Upper lobe of left lung (tissue), 6 donors: ENCODE data around the gene GIMAP5. TPM values are rescaled to one million over a fixed set of nuclear protein-coding genes. Genes with fewer than 3 reads are reported as not detected.
A peak's percentile ranks its signal among the peaks of the same experiment; 100 is the strongest.

Experiments
- ATAC-seq, 2 donors: fragments of 200-7000 bp; cut with Tn5 transposase; one replicate each; pipeline ENCODE4 v1.9.1; 2022; ENCODE audit warnings: mild to moderate bottlenecking in 2 of 2, moderate library complexity in 2 of 2; ENCODE audit not compliant: low FRiP score in 2 of 2
- DNase-seq, 2 donors: peaks; one replicate each; pipeline ENCODE4 v3.0.0-alpha.2; 2019 to 2020
- H3K27ac ChIP-seq, 4 donors: fragments of 200-600 bp; sonication (generic); one replicate each; pipeline ENCODE4 v1.5.1; 2016 to 2019
- H3K27me3 ChIP-seq, 4 donors: fragments of 200-600 bp; sonication (generic); one replicate each; pipeline ENCODE4 v1.5.1; 2017 to 2019
- H3K36me3 ChIP-seq, 4 donors: fragments of 200-600 bp; sonication (generic); one replicate each; pipeline ENCODE4 v1.5.1; 2016 to 2019
- H3K4me1 ChIP-seq, 4 donors: fragments of 200-600 bp; sonication (generic); one replicate each; pipeline ENCODE4 v1.5.1; 2018 to 2019
- H3K4me3 ChIP-seq, 4 donors: fragments of 200-600 bp; sonication (generic); one replicate each; pipeline ENCODE4 v1.5.1; 2017 to 2019; ENCODE audit warnings: mild to moderate bottlenecking in 2 of 4, moderate library complexity in 1 of 4
- H3K9me3 ChIP-seq, 4 donors: fragments of 200-600 bp; sonication (generic); one replicate each; pipeline ENCODE4 v1.5.1; 2018 to 2019
- EP300 ChIP-seq, 4 donors: sonication (generic); formaldehyde crosslinking; IDR thresholded peaks; one replicate each; pipeline ENCODE4 v1.5.1; 2017; ENCODE audit warnings: antibody characterized with exemption in 4 of 4, control low read depth in 2 of 4
- POLR2A ChIP-seq, 4 donors: fragments of 450-650 bp; IDR thresholded peaks; one replicate each; pipeline ENCODE4 v1.5.1; 2016 to 2017; ENCODE audit warnings: antibody characterized with exemption in 4 of 4, mild to moderate bottlenecking in 2 of 4
- POLR2AphosphoS5 ChIP-seq, 2 donors: sonication (generic); formaldehyde crosslinking; IDR thresholded peaks; one replicate each; pipeline ENCODE4 v1.5.1; 2017; ENCODE audit warnings: antibody characterized with exemption in 2 of 2
- WGBS, 2 donors: methylation state at CpG; one replicate each; pipeline ENCODE4 v1.1.5; 2017 to 2018; 5-methylcytosine and 5-hydroxymethylcytosine counted together
- total RNA-seq, 6 donors: library from RNA; depleted of rRNA in 4 of 6; stranded (reverse); fragments of >200 nt in 4 of 6; gene quantifications; one replicate each; pipeline versions ENCODE4 v1.1.0 to v1.2.1, GENCODE V29; 2016 to 2021
- TF ChIP-seq, protein P1 (sequence below), 6 experiments: fragments of 450-650 bp in 4 of 6; fragments of 200-600 bp in 2 of 6; sonication (generic) in 2 of 6; IDR thresholded peaks; one replicate each; pipeline ENCODE4 v1.5.1; 2016 to 2019; ENCODE audit warnings: antibody characterized with exemption in 6 of 6
- donor health status: DM: no; HTN: no; CAD: no; lungs with moderate emphysema.
- donor health status: DM: no; HTN: yes; CAD: no; lungs with severe emphysema.

GIMAP5 gene
- total RNA-seq, 6 donors from 2014 or later = 28.0 to 103 (median 41.3) TPM

DNA sequence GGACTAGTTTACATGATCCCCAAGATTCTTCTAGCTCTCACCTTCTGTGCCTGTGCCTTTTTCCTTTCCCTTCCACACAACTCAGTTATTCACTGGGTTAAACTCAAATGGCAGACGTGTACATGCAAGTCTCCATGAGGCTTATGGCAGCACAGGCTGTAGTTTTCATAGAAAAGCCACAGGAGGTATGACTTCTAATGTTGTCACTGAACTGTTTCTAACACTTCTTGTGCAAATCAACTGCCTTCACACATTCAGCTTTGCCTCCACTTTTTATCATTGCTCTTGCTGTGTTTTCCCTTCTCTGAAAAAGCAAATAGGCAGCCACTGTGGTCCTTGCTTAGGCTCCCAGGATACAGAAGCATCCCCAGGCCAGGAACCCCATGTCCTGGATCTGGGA lies 5.3 kb upstream of the GIMAP5 start:
- no peak for DNase-seq
- no peak for ATAC-seq
- TF ChIP-seq EP300 (IDR thresholded peaks at IDR 0.05) = no peak
- no peak for TF ChIP-seq POLR2A (IDR thresholded peaks at IDR 0.05)
- TF ChIP-seq, protein P1, sequence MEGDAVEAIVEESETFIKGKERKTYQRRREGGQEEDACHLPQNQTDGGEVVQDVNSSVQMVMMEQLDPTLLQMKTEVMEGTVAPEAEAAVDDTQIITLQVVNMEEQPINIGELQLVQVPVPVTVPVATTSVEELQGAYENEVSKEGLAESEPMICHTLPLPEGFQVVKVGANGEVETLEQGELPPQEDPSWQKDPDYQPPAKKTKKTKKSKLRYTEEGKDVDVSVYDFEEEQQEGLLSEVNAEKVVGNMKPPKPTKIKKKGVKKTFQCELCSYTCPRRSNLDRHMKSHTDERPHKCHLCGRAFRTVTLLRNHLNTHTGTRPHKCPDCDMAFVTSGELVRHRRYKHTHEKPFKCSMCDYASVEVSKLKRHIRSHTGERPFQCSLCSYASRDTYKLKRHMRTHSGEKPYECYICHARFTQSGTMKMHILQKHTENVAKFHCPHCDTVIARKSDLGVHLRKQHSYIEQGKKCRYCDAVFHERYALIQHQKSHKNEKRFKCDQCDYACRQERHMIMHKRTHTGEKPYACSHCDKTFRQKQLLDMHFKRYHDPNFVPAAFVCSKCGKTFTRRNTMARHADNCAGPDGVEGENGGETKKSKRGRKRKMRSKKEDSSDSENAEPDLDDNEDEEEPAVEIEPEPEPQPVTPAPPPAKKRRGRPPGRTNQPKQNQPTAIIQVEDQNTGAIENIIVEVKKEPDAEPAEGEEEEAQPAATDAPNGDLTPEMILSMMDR (IDR thresholded peaks at IDR 0.05) = no peak
- no peak for TF ChIP-seq POLR2AphosphoS5 (IDR thresholded peaks at IDR 0.05)
- Histone ChIP-seq H3K27me3 (no peaks in the 10 kb centered on the region), H3K27ac (peak overlapping the region in 1 of 4 donors; percentile 27), H3K4me1 (peaks cover under 1 to 7% (median 4%) of the 10 kb centered on the region in 4 donors), H3K9me3 (peaks cover 0 to 12% (median 8%) of the 10 kb centered on the region in 4 donors), H3K4me3 (no peak overlapping the region), H3K36me3 (no peaks in the 10 kb centered on the region)
- WGBS, 2 donors = 54 to 55% methylated on average over 1 of the region's 1 CpG

DNA sequence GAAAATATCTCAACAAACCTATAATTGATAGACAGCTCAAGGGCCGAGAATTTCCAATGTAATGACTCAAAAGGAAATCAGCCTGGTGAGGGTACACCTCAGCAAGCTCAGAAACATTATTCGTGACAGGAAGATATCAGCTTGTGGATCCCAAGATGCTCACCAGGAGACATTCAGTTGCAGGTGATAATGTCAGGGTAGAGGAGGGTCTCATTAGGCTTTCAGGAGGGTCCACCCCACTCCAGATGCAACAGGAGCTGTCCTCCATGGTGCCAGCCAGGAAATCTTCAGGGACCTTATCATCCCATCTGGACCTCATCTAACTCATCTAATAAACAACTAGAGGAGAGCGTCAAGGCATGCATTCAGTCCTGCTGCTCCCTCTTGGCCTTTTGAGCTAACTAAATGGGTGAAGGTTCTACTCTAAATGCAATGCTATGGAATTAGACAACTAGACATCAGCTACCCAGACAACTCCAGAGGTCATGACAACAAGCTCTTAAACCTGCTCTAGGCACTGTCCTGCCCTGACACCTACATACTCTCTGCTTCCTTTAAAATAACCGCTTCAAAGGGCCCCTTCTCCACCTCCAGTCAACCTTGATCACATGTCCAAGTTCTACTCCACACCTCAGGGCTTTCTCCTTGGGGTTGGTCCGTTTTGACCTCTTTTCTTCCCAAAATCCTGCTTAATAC lies 4.3 kb upstream of the GIMAP5 start:
- 70 to 72% methylated on average over 5 of the region's 5 CpGs for WGBS, 2 donors
- H3K27ac ChIP-seq = peak overlapping the region in 1 of 4 donors; percentile 21
- no peak overlapping the region for H3K4me3 ChIP-seq
- H3K9me3 ChIP-seq = peaks cover 0 to 7% (median 5%) of the 10 kb centered on the region in 4 donors
- no peak for DNase-seq
- no peaks in the 10 kb centered on the region for H3K27me3 ChIP-seq
- no peaks in the 10 kb centered on the region for H3K36me3 ChIP-seq
- ATAC-seq = no peak
- TF ChIP-seq, protein P1 (IDR thresholded peaks at IDR 0.05) = no peak
- TF ChIP-seq POLR2AphosphoS5 (IDR thresholded peaks at IDR 0.05) (no peak), EP300 (IDR thresholded peaks at IDR 0.05) (no peak), POLR2A (IDR thresholded peaks at IDR 0.05) (no peak)
- peaks cover 2 to 7% (median 6%) of the 10 kb centered on the region in 4 donors for H3K4me1 ChIP-seq

DNA sequence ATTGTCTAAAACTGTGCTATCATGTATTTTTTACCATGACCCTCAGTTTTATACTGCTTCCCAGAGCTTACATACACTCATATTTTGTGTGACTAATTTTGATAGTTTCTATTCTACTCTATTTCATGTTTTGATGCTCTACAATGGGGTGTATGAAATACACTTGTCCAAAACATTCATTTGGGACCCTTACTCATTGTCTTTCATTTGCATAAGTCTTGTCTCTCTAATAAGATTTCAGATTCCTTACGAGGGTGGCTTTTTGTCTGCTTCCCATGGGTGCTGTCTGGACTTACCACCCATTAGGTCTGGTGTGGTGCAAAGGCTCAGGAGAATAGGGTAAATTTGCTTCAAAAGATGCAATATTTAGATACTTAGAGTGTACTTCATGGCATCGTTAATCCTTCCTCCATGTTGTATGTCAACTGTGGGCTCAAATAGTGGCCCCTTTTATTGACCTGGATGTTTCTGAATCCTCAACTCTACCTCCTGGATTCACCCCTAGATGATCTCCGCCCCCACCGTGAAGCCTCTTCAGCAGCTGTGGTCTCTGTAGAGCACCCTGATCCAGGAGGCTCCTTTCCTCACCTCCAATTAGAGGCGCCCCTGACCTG lies 3.6 kb upstream of the GIMAP5 start:
- WGBS, 2 donors = 90 to 95% methylated on average over 5 of the region's 5 CpGs
- DNase-seq (no peak), ATAC-seq (no peak)
- Histone ChIP-seq H3K4me3 (no peak overlapping the region), H3K4me1 (peaks cover 2 to 7% (median 6%) of the 10 kb centered on the region in 4 donors), H3K36me3 (no peaks in the 10 kb centered on the region), H3K27me3 (no peaks in the 10 kb centered on the region), H3K27ac (no peak overlapping the region), H3K9me3 (peaks cover 0 to 3% (median under 1%) of the 10 kb centered on the region in 4 donors)
- TF ChIP-seq, protein P1 (IDR thresholded peaks at IDR 0.05) = no peak
- TF ChIP-seq POLR2AphosphoS5 (IDR thresholded peaks at IDR 0.05) (no peak), POLR2A (IDR thresholded peaks at IDR 0.05) (no peak), EP300 (IDR thresholded peaks at IDR 0.05) (no peak)

DNA sequence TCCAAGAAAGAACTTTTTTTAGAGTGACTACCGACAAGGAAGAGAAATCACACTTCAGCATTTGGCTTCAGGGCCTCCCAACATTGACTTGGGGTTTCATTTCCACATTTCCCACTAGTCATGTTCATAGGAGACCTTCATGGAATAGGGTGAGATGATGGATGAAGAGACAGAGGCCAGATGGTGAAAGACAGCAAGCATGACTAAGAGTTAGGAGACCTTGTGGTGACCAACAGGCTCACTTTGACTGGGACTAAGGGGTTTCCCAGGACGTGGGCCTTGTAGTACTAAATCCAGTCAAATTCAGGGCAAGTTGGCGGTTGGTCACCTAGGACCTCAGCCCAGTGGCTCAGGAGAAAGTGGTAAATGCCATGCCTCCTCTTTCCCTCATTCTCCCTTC lies 3.0 kb upstream of the GIMAP5 start:
- no peak overlapping the region for H3K27ac ChIP-seq
- TF ChIP-seq EP300 (IDR thresholded peaks at IDR 0.05) (no peak), POLR2A (IDR thresholded peaks at IDR 0.05) (no peak), POLR2AphosphoS5 (IDR thresholded peaks at IDR 0.05) (no peak)
- TF ChIP-seq, protein P1 (IDR thresholded peaks at IDR 0.05) = no peak
- H3K27me3 ChIP-seq = no peaks in the 10 kb centered on the region
- peaks cover 2 to 7% (median 6%) of the 10 kb centered on the region in 4 donors for H3K4me1 ChIP-seq
- no peak overlapping the region for H3K4me3 ChIP-seq
- WGBS, 2 donors = 72 to 75% methylated on average over 3 of the region's 3 CpGs
- no peaks in the 10 kb centered on the region for H3K36me3 ChIP-seq
- no peak for ATAC-seq
- H3K9me3 ChIP-seq = no peaks in the 10 kb centered on the region
- DNase-seq = no peak
